ENCODE data around the gene PUM1.
"Not testable (repeated sequence)": the region's sequence is repeated elsewhere in the genome, so short reads cannot be mapped to it uniquely, and the experiment has no call there.

PUM1 gene

DNA sequence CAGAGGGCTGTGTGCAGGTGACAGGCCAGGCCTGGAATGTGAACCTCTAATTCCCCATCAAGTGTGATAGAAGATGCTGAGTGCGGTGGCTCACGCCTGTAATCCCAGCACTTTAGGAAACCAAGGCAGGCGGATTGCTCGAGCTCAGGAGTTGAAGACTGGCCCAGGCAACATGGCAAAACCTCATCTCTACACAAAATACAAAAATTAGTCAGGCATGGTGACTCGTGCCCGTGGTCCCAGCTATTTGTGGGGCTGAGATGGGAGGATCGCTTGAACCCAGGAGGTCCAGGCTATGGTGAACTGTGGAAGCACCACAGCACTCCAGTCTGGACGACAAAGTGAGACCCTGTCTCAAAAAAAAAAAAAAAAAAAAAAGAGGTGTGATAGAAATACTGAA lies 40.1 kb upstream of the PUM1 start:
- TF ChIP-seq, protein P1, sequence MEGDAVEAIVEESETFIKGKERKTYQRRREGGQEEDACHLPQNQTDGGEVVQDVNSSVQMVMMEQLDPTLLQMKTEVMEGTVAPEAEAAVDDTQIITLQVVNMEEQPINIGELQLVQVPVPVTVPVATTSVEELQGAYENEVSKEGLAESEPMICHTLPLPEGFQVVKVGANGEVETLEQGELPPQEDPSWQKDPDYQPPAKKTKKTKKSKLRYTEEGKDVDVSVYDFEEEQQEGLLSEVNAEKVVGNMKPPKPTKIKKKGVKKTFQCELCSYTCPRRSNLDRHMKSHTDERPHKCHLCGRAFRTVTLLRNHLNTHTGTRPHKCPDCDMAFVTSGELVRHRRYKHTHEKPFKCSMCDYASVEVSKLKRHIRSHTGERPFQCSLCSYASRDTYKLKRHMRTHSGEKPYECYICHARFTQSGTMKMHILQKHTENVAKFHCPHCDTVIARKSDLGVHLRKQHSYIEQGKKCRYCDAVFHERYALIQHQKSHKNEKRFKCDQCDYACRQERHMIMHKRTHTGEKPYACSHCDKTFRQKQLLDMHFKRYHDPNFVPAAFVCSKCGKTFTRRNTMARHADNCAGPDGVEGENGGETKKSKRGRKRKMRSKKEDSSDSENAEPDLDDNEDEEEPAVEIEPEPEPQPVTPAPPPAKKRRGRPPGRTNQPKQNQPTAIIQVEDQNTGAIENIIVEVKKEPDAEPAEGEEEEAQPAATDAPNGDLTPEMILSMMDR (IDR thresholded peaks at IDR 0.05; ENCODE audit: low read depth, low read length), result no peak
- H3K4me3 ChIP-seq (ENCODE audit: low read depth, low read length), result no peak overlapping the region

DNA sequence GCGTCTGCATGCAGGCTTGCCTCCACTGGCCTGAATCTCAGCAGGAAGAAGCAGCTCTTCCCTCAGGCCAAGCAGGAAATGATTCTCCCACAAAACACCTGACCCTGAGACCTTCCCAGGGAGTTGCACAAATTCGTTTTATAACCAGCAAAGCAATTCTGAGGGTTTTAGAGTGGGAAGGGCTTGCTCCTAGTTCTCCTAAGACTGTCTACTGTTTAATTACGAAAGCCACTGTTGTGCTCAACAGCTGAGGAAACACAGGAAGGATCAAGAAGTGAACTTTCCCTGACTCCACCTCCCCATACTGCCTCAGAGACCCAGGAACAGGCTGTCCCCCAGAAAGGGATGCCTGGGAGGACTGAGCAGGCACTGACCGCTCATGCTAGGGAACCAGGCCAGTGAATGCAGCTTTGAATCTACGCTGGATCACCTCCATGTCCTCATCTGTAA lies 37.0 kb upstream of the PUM1 start:
- TF ChIP-seq, protein P1 (IDR thresholded peaks at IDR 0.05; ENCODE audit: low read depth, low read length), result no peak
- no peak overlapping the region for H3K4me3 ChIP-seq (ENCODE audit: low read depth, low read length)

DNA sequence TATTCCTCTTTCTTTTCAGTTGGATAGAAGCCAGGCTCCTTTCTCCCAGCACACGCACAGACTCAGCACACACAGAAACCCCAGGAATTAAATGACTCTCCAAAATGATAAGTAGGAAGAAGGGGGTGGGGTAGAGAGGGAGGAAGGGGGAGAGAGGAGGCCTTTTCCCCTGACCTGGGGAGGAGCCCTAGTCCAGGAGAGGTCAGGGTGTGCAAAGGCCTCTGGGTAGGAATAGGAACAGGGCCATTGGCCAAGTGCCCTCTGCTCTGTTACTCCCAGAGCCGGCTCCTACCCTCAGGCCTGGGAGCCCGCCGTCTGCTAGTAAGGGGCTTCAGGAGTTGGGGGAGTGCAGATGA lies 35.6 kb upstream of the PUM1 start:
- TF ChIP-seq, protein P1 (IDR thresholded peaks at IDR 0.05; ENCODE audit: low read depth, low read length), result no peak
- no peak overlapping the region for H3K4me3 ChIP-seq (ENCODE audit: low read depth, low read length)

DNA sequence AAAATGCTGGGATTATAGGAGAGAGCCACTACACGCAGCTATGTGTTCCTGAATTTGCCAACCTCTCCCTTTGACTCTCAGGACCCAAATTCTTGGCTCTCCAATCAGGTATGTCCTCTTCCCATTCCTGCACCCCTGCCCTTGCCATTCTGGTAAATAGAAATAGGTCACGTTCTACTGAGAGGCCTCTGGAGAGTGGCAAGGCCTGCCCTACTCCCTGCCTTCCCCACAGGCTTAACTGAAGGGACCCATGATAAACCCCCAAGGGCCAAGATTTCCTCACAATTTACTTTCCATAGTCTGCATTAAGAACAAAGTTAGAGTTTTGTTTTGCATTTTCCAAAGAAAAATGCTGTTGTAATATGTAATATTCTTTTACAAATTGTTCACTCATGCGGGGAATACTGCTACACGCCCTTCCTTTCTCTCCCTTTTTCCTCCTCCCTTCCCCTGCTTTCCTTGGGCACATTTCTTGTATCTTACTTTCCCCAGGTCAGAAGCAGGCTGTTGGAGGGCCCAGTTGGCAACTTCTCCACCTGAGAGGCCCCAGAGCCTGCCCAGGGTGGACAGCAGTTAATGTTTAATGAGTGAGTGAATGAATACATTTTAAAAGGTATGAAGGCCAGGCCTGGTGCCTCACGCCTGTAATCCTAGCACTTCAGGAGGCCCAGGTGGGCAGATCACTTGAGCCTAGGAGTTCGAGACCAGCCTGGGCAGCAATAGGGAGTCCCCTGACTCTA lies 33.9 kb upstream of the PUM1 start:
- TF ChIP-seq, protein P1 (IDR thresholded peaks at IDR 0.05; ENCODE audit: low read depth, low read length), result no peak
- no peak overlapping the region for H3K4me3 ChIP-seq (ENCODE audit: low read depth, low read length)

DNA sequence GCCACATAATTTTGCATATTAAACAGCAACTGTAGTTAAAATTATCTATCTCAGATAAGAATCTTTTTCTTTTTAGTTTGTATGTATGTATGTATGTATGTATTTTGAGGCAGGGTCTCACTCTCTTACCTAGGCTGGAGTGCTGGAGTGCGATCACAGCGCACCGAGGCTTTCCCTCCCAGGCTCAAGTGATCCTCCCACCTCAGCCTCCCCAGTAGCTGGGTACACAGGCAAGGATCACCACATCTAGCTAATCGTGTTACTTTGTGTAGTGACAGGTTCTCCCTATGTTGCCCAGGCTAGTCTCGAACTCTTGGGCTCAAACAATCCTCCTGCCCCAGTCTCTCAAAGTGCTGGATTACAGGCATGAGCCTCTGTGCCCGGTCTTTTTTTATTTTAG lies 30.5 kb upstream of the PUM1 start:
- TF ChIP-seq, protein P1 (IDR thresholded peaks at IDR 0.05; ENCODE audit: low read depth, low read length), result no peak

DNA sequence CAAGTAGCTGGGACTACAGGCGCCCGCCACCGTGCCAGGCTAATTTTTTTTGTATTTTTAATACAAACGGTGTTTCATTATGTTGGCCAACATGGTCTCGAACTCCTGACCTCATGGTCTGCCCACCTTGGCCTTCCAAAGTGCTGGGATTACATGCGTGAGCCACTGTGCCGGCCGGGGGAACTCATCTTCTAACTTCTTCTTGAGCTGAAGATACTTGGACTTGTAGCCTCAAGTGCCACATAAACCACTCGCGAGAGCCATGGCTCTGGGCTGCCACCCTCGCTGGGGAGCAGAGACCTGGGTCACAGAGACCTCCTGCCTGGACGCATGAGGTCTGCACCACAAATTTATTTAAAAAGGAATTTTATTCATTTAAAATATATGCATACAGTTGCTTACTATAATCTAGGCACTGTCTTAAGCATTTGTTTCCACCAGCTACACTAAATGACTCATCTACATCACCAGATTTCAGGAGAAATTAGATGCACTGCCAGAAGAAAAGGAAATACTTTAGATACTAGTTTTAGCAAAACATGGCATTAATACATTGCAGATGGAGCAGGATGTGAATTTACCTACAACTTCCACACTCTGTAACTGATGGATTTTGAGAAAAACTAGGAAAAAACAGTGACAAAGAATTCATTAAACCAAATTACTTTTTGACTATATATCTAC lies 29.9 kb upstream of the PUM1 start:
- TF ChIP-seq, protein P1 (IDR thresholded peaks at IDR 0.05; ENCODE audit: low read depth, low read length), result no peak
- H3K4me3 ChIP-seq (ENCODE audit: low read depth, low read length), result no peak overlapping the region

More for the DNA sequence above, 30.5 kb upstream of the PUM1 start:
- no peak overlapping the region for H3K4me3 ChIP-seq (ENCODE audit: low read depth, low read length)

DNA sequence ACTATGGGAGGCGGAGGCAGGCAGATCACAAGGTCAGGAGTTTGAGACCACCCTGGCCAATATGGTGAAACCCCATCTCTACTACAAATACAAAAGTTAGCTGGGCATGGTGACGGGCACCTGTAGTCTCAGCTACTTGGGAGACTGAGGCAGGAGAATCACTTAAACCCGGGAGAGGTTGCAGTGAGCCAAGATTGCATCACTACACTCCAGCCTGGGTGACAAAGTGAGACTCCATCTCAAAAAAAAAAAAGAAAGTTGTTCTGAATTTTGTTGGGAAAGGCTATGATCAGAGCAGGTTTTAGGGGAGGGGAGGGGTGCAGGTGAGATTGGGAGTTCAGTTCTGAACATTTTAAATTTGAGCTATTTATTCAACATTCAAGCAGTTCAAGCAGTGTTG lies 22.6 kb upstream of the PUM1 start:
- H3K4me3 ChIP-seq (ENCODE audit: low read depth, low read length), result not testable (repeated sequence)

Data from WI38 (cell line).